ENCODE measurements around the gene CA10.

Gene CA10

GRCh38 chr17:51610834-51611233 lies 547.7 kb downstream of the CA10 start:
- DNase-seq (ENCODE audit: low read depth in 2 of 3, low spot score in 2 of 3) = no peak

GRCh38 chr17:51610155-51610554 lies 548.4 kb downstream of the CA10 start:
- DNase-seq (ENCODE audit: low read depth in 2 of 3, low spot score in 2 of 3) = no peak

GRCh38 chr17:51608251-51608933 lies 550.1 kb downstream of the CA10 start:
- DNase-seq (ENCODE audit: low read depth in 2 of 3, low spot score in 2 of 3) = no peak

- DNase-seq (ENCODE audit: low read depth in 2 of 3, low spot score in 2 of 3) = no peak
Observed at GRCh38 chr17:51607512-51607911, 551.0 kb downstream of the CA10 start.

GRCh38 chr17:51604299-51605020 lies 554.1 kb downstream of the CA10 start:
- DNase-seq (ENCODE audit: low read depth in 2 of 3, low spot score in 2 of 3) = no peak

- no peak for DNase-seq (ENCODE audit: low read depth in 2 of 3, low spot score in 2 of 3)
Observed at GRCh38 chr17:51601622-51602261, 556.8 kb downstream of the CA10 start.

GRCh38 chr17:51598824-51599223 lies 559.7 kb downstream of the CA10 start:
- no peak for DNase-seq (ENCODE audit: low read depth in 2 of 3, low spot score in 2 of 3)

GRCh38 chr17:51597345-51597744 lies 561.2 kb downstream of the CA10 start:
- DNase-seq (ENCODE audit: low read depth in 2 of 3, low spot score in 2 of 3) = no peak

GRCh38 chr17:51595826-51596398 lies 562.6 kb downstream of the CA10 start:
- DNase-seq (ENCODE audit: low read depth in 2 of 3, low spot score in 2 of 3) = no peak

GRCh38 chr17:51590071-51590656 lies 568.4 kb downstream of the CA10 start:
- no peak for DNase-seq (ENCODE audit: low read depth in 2 of 3, low spot score in 2 of 3)

GRCh38 chr17:51588063-51588462 lies 570.5 kb downstream of the CA10 start:
- DNase-seq (ENCODE audit: low read depth in 2 of 3, low spot score in 2 of 3) = no peak

GRCh38 chr17:51587516-51587915 lies 571.0 kb downstream of the CA10 start:
- DNase-seq (ENCODE audit: low read depth in 2 of 3, low spot score in 2 of 3) = no peak

GRCh38 chr17:51585514-51586104 lies 572.9 kb downstream of the CA10 start:
- no peak for DNase-seq (ENCODE audit: low read depth in 2 of 3, low spot score in 2 of 3)

- DNase-seq (ENCODE audit: low read depth in 2 of 3, low spot score in 2 of 3) = no peak
Observed at GRCh38 chr17:51580869-51581268, 577.6 kb downstream of the CA10 start.
